ENCODE results near the gene KIAA0825.

Gene KIAA0825

GRCh38 chr5:94245608-94246007 lies 372.8 kb downstream of the KIAA0825 start:
- no peaks in the 10 kb centered on the region for H3K27me3 ChIP-seq (ENCODE audit: control insufficient read depth, low read length)
- no peaks in the 10 kb centered on the region for H3K9me3 ChIP-seq (ENCODE audit: control insufficient read depth, insufficient read depth, low read length)
- H3K79me2 ChIP-seq (ENCODE audit: control insufficient read depth, low read length): no peaks in the 10 kb centered on the region
- no peaks in the 10 kb centered on the region for H3F3A ChIP-seq (ENCODE audit: control insufficient read depth, insufficient read depth)
- H3K36me3 ChIP-seq (ENCODE audit: control insufficient read depth, low read length): no peaks in the 10 kb centered on the region
- H3K4me3 ChIP-seq (ENCODE audit: low read length): no peak overlapping the region
- TF ChIP-seq CTCF (IDR thresholded peaks at IDR 0.05; ENCODE audit: low read depth, low read length, poor library complexity, severe bottlenecking): no peak
- TF ChIP-seq EZH2phosphoT487 (IDR thresholded peaks at IDR 0.05; ENCODE audit: borderline replicate concordance, low read length): no peak
- H3K4me2 ChIP-seq (ENCODE audit: low read length): no peak overlapping the region
- H3K4me1 ChIP-seq (ENCODE audit: control insufficient read depth, low read length): no peaks in the 10 kb centered on the region
- H3K27ac ChIP-seq (ENCODE audit: low read depth, low read length): no peak overlapping the region
- H3K9me2 ChIP-seq (replicated peaks; ENCODE audit: control insufficient read depth, low read length): no peaks in the 10 kb centered on the region
- no peaks in the 10 kb centered on the region for H4K20me1 ChIP-seq (ENCODE audit: control insufficient read depth, insufficient read depth, low read depth, low read length)

GRCh38 chr5:94244921-94245320 lies 373.5 kb downstream of the KIAA0825 start:
- Histone ChIP-seq H3K27ac (ENCODE audit: low read depth, low read length) (no peak overlapping the region), H3K36me3 (ENCODE audit: control insufficient read depth, low read length) (no peaks in the 10 kb centered on the region), H3K79me2 (ENCODE audit: control insufficient read depth, low read length) (no peaks in the 10 kb centered on the region), H3K4me1 (ENCODE audit: control insufficient read depth, low read length) (no peaks in the 10 kb centered on the region), H3K4me3 (ENCODE audit: low read length) (no peak overlapping the region), H3K27me3 (ENCODE audit: control insufficient read depth, low read length) (no peaks in the 10 kb centered on the region), H4K20me1 (ENCODE audit: control insufficient read depth, insufficient read depth, low read depth, low read length) (no peaks in the 10 kb centered on the region), H3F3A (ENCODE audit: control insufficient read depth, insufficient read depth) (no peaks in the 10 kb centered on the region), H3K9me2 (replicated peaks; ENCODE audit: control insufficient read depth, low read length) (no peaks in the 10 kb centered on the region), H3K4me2 (ENCODE audit: low read length) (no peak overlapping the region), H3K9me3 (ENCODE audit: control insufficient read depth, insufficient read depth, low read length) (no peaks in the 10 kb centered on the region)
- no peak for TF ChIP-seq EZH2phosphoT487 (IDR thresholded peaks at IDR 0.05; ENCODE audit: borderline replicate concordance, low read length)
- TF ChIP-seq CTCF (IDR thresholded peaks at IDR 0.05; ENCODE audit: low read depth, low read length, poor library complexity, severe bottlenecking): no peak

- H3K27me3 ChIP-seq (ENCODE audit: control insufficient read depth, low read length): no peaks in the 10 kb centered on the region
- H3K36me3 ChIP-seq (ENCODE audit: control insufficient read depth, low read length): no peaks in the 10 kb centered on the region
- no peaks in the 10 kb centered on the region for H3K9me3 ChIP-seq (ENCODE audit: control insufficient read depth, insufficient read depth, low read length)
- H3K9me2 ChIP-seq (replicated peaks; ENCODE audit: control insufficient read depth, low read length): no peaks in the 10 kb centered on the region
- TF ChIP-seq EZH2phosphoT487 (IDR thresholded peaks at IDR 0.05; ENCODE audit: borderline replicate concordance, low read length) (no peak), CTCF (IDR thresholded peaks at IDR 0.05; ENCODE audit: low read depth, low read length, poor library complexity, severe bottlenecking) (no peak)
- H4K20me1 ChIP-seq (ENCODE audit: control insufficient read depth, insufficient read depth, low read depth, low read length): no peaks in the 10 kb centered on the region
- H3F3A ChIP-seq (ENCODE audit: control insufficient read depth, insufficient read depth): no peaks in the 10 kb centered on the region
- no peak overlapping the region for H3K4me2 ChIP-seq (ENCODE audit: low read length)
- H3K4me1 ChIP-seq (ENCODE audit: control insufficient read depth, low read length): no peaks in the 10 kb centered on the region
- H3K79me2 ChIP-seq (ENCODE audit: control insufficient read depth, low read length): no peaks in the 10 kb centered on the region
- H3K27ac ChIP-seq (ENCODE audit: low read depth, low read length): no peak overlapping the region
- no peak overlapping the region for H3K4me3 ChIP-seq (ENCODE audit: low read length)
Measured at GRCh38 chr5:94243612-94244011, 374.8 kb downstream of the KIAA0825 start.
